GOT3 (cell line): ENCODE results near the gene TMEM239.

ENCODE experiments used
- DNase-seq: peaks from one replicate; lab custom pipeline; 2025; ENCODE audit warnings: mixed read lengths; lab: John Stamatoyannopoulos, UW

Gene TMEM239

DNA sequence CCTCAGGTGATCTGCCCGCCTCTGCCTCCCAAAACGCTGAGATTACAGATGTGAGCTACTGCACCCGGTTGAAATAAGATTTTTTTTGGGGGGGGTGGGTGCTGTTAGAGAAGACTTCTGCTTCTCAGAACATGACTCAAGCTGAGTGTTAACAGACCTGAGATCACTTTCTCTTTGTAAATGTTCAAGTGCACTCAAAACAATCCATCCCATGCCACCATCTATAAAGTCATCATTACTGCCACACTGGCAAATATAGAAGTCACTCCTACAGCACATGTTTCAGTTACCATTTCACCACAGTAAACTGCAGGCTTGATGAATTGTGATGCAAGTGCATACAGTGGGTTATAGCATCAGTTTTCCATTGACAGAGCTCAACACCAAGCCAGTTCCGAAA, 33.4 kb downstream of the TMEM239 start:
- no peak for DNase-seq

DNA sequence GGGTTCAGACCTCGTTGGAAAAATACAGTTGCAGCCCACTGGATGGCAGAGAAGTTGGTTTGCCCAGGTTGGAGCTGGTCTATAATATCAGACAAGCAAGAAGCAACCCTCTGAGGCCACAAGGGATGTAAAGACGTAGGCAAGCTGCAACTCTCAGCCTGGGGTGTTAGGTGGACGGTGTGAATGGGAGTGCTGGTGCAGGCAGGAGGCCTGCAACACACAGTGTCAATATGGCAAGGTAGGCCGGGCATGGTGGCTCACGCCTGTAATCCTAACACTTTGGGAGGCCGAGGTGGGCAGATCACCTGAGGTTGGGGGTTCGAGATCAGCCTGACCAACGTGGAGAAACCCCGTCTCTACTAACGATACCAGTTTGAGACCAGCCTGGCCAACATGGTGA, 34.9 kb downstream of the TMEM239 start:
- no peak for DNase-seq

DNA sequence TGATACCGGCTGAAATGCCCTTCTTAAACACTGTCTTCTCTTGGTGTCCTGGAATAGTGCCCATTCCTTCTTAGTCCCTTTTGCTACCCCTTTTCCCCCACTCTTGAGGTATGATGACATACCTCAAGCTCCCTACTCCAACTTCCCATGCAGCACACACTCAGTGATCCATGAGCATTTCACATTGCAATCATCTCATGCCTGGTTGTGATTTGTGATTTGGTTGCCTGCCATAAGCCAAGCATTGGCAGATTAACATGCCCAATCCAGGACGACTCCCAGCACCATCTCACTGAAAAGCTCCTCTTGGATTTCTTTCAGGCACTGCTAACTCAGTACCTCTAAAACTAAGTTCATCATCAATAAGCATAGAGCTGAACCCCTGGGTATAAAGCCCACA, 42.4 kb downstream of the TMEM239 start:
- DNase-seq: no peak

DNA sequence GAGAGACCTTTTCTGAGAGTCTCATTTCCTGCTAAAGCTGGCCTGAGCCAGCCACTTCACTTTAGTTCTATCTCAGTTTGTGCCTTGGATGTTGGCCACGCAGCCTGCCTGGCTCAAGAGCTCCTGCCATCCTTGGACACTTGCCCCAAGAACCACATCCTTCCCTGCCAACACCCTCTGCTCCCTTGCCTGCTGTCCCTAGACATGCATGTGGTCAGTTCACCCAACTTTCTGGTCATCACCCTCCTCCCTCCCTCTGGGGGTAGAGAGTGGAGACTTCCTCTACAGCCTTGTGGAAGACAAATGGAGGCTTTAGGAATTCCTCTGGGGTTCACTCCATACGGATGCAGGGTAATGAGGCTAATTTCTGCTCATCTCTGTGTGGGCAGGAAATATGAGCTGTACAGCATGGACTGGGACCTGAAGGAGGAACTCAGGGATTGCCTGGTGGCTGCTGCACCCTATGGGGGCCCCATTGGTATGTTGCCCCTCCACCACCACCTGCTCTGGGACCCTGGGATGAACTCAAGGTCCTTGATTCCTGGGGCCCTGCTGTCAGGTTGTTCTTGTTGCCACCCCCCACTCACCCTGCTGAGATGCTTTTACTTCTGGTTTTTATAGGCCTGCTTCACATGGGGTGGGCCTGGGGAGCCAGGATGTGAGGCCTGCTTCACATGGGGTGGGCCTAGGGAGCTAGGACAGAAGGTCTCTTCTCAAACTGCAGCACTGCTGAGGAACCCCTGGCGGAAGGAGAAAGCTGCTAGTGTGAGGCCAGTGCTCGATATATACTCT, 43.4 kb downstream of the TMEM239 start:
- DNase-seq: no peak

DNA sequence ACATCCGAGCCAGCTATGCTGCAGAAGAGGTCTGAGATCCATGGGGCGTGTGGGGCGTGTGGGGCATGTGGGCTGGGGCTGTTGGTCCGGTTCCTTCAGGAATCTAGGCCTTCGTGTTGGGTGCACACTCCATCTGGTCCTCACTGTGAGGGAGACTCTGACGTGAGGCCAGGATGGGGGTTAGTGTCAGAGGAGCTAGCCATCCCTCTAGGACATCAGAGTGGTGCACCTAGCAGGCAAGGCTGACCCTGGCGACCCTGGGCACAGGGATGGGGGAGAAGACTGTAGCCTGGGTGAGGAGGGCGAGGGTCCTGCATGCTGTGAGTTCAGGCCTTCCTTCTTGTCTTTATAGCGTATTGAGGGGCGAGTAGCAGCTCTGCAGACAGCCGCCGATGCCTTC, 48.5 kb downstream of the TMEM239 start:
- no peak for DNase-seq

DNA sequence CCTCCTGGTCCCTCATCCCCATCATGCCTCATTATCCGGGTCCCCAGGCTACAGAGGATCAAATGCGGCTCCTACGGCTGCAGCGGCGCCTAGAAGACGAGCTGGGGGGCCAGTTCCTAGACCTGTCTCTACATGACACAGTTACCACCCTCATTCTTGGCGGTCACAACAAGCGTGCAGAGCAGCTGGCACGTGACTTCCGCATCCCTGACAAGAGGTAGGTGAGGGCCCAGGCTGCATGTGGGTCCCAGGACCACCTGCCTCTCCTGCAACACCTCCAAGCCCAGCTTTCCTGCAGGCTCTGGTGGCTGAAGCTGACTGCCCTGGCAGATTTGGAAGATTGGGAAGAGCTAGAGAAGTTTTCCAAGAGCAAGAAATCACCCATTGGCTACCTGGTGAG, 48.9 kb downstream of the TMEM239 start:
- no peak for DNase-seq

DNA sequence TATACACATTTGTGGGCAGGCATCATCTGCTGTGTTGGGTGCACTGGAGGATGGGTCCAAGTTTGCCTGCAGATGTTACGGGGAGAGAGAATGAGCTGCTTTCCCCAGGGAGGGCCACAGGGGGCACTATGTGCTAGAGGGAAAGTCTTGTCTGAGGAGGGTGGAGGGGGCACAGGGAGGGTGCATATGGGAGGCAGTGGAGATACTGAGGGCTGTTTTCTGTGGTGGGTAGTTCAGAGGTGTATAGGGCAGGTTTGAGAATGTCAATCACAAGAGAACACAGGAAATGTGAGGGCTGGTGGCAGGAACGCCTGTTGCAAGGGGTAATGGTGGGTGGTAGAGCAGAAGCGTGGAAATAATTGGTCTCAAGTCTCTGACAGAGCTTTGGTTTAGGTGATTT, 49.5 kb downstream of the TMEM239 start:
- DNase-seq: no peak

DNA sequence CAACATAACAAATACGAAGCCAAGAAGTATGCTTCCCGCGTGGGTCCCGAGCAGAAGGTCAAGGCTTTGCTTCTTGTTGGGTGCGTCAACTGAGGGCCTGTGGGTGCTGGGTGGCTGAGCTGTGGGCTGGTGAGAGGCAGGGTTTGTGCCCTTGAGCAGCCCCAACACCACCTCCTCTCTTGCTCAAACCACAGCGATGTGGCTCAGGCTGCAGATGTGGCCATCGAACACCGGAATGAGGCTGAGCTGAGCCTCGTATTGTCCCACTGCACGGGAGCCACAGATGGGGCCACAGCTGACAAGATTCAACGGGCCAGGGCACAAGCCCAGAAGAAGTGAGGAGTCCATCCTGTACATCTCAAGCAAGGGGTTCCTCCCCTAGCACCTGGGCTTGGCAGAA, 50.1 kb downstream of the TMEM239 start:
- no peak for DNase-seq

DNA sequence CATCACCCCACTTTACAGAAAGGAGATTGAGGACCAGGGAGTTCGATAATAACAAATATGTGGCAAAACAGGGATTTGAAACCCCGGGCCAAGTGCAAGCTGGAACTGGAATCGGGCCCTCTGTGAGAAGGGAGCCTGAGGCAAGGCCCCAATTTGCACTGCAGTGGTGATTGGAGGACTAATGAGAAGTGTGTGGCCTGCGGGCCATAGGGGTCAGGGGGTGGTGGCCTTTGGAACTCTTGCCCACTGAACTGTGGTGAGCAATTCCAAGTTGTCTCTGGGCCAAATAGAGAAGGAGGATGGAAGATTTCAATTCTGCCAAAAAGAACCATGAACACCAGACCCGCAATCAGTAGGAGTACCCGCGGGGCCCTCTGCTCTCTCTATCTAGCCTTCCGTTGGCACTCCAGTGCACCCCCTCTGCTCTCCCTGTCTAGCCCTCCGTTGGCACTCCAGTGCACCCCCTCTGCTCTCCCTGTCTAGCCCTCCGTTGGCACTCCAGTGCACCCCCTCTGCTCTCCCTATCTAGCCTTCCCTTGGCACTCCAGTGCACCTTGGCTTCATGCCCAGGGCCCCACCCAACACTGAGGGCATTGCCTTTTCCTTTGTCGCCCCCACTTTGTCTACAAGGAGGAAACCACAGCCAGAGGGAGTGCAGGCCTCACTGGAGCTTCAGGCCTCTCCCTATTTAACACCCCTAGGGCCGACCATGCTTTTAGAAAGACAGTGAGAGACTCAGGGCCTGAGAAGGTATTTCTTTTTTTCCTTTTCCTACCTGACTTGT, 51.1 kb downstream of the TMEM239 start:
- DNase-seq: no peak
